Hair follicular keratinocyte (primary cell): ENCODE results near the gene FKBP6. TPM values are rescaled to one million over a fixed set of nuclear protein-coding genes. Genes with fewer than 3 reads are reported as not detected.

Experiments used
- total RNA-seq: library from RNA; depleted of rRNA; stranded (reverse); fragments of >200 nt; gene quantifications from 2 replicates; pipeline ENCODE4 v1.2.3, GENCODE V29; 2015

Gene FKBP6, protein sequence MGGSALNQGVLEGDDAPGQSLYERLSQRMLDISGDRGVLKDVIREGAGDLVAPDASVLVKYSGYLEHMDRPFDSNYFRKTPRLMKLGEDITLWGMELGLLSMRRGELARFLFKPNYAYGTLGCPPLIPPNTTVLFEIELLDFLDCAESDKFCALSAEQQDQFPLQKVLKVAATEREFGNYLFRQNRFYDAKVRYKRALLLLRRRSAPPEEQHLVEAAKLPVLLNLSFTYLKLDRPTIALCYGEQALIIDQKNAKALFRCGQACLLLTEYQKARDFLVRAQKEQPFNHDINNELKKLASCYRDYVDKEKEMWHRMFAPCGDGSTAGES
- not detected in 2 replicates for total RNA-seq

DNA sequence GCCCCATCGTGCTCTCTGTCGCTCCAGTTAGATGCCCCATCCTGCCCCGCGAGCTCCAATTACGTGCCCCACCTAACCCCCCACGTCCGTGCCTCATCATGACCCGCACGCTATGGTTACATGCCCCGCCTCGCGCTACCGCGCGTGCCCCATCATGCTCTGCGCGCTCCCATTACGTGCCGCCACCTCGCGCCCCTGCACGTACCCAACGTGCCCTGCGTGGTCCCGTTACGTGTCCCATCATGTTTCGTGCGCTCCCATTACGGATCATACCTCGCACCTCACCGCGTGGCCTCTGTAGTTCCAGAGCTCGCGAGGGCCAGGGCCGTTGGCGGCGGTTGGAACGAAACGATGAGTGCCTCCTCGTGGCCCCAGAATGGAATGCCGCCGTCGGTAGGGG is at the start of gene FKBP6, which contains the start of gene TRIM50:
Gene FKBP6, plus strand, starts transcription at position 240 of the 400 bp plus-strand sequence. CDS start 268 bp downstream, outside the sequence.
Gene TRIM50, minus strand, starts transcription at position 161 of the 400 bp plus-strand sequence. CDS start 3,295 bp downstream, outside the sequence.

DNA sequence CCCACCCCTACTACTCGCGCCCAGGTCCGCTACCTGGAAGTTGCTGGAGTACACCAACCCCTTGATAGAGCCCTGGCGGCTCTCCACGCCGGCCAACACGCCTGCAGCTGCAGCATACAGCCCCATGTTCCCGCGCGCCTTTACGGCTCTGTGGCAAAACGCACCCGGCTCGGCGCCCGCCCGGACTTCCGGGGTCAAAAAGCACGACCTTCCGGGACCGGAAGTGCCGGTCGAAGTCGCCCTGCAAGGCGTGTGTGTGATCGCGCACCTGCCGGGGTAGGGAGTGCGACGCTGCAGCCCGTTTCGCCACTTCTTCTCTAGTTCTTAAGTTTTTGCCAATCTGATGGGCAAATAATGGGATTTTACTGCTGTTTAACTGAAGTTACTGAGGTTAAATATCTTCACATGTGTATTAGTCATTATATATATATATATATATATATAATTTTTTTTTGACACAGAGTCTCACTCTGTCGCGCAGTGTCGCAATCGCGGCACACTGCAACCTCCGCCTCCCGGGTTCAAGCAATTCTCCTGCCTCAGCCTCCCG is 19.2 kb upstream of the FKBP6 start, which contains the start of gene NSUN5:
Gene NSUN5, minus strand, starts transcription at position 162 of the 550 bp plus-strand sequence. Its CDS starts 36 bp downstream, at position 126.

Other genes with a start within 250 kb of the FKBP6 start
- not detected in 2 replicates for gene SPDYE9, start 242.1 kb upstream of the FKBP6 start, total RNA-seq
- 60.9 and 65.0 TPM in 2 replicates for gene NSUN5, start 19.3 kb upstream of the FKBP6 start, total RNA-seq
- not detected in 2 replicates for gene TRIM50, start 79 bp upstream of the FKBP6 start, total RNA-seq
- gene FZD9, start 105.6 kb downstream of the FKBP6 start, total RNA-seq: 0.16 and 0.27 TPM in 2 replicates
- 28.0 and 28.2 TPM in 2 replicates for gene BAZ1B, start 194.1 kb downstream of the FKBP6 start, total RNA-seq
- gene BCL7B, start 229.5 kb downstream of the FKBP6 start, total RNA-seq: 41.5 and 52.1 TPM in 2 replicates